ENCODE results near the gene JSRP1. TPM values are rescaled to one million over a fixed set of nuclear protein-coding genes. Genes with fewer than 3 reads are reported as not detected.

The JSRP1 gene
- polyA plus RNA-seq: 1.3 and 1.4 TPM in 2 replicates
- 4.9 TPM in 1 of 2 replicates, not detected in the other for polyA minus RNA-seq

GRCh38 chr19:2255982-2256685 lies at the start of gene JSRP1:
Gene JSRP1, minus strand, starts transcription at chr19:2256417. Its CDS starts 1,103 bp downstream, at chr19:2255314.
- TF ChIP-seq EZH2 (IDR thresholded peaks at IDR 0.05; ENCODE audit: borderline replicate concordance, insufficient read depth, low read length, poor library complexity, severe bottlenecking) (no peak), RAD21 (conservative IDR thresholded peaks at IDR 0.05) (no peak), SMC3 (conservative IDR thresholded peaks at IDR 0.05; ENCODE audit: poor library complexity) (no peak), REST (IDR thresholded peaks at IDR 0.05; ENCODE audit: borderline replicate concordance) (no peak), TAF1 (IDR thresholded peaks at IDR 0.05; ENCODE audit: low read depth) (no peak), CTCF (IDR thresholded peaks at IDR 0.05; ENCODE audit: poor library complexity, severe bottlenecking) (no peak), MXI1 (conservative IDR thresholded peaks at IDR 0.05; ENCODE audit: poor library complexity, severe bottlenecking) (no peak), EP300 (conservative IDR thresholded peaks at IDR 0.05; ENCODE audit: poor library complexity, severe bottlenecking) (no peak), POLR2AphosphoS5 (IDR thresholded peaks at IDR 0.05) (no peak)
- Histone ChIP-seq H3K79me2 (replicated peaks; ENCODE audit: insufficient read depth, low read length) (no peaks in the 10 kb centered on the region), H3K9me2 (ENCODE audit: insufficient read depth, low read length) (no peaks in the 10 kb centered on the region), H3K9ac (ENCODE audit: low read length) (no peak within 1 kb of the TSS), H3K4me3 (ENCODE audit: low read length) (no peak within 1 kb of the TSS), H3K4me2 (ENCODE audit: low read length) (no peak within 1 kb of the TSS), H3K27ac (ENCODE audit: low read length) (no peak within 1 kb of the TSS), H2AFZ (ENCODE audit: low read depth, low read length) (no peak within 1 kb of the TSS), H3F3A (ENCODE audit: insufficient read depth, low read length, poor library complexity, severe bottlenecking) (no peaks in the 10 kb centered on the region), H4K20me1 (ENCODE audit: insufficient read depth) (no peaks in the 10 kb centered on the region), H3K36me3 (ENCODE audit: insufficient read depth, low read length) (no peaks in the 10 kb centered on the region), H3K27me3 (ENCODE audit: insufficient read depth, low read depth, low read length) (peaks cover 14% of the 10 kb centered on the region), H3K9me3 (ENCODE audit: low read length) (no peaks in the 10 kb centered on the region)

- Histone ChIP-seq H3K36me3 (ENCODE audit: insufficient read depth, low read length) (no peaks in the 10 kb centered on the region), H3K9me2 (ENCODE audit: insufficient read depth, low read length) (no peaks in the 10 kb centered on the region), H2AFZ (ENCODE audit: low read depth, low read length) (no peak overlapping the region), H3K27me3 (ENCODE audit: insufficient read depth, low read depth, low read length) (peaks cover 15% of the 10 kb centered on the region), H3K4me3 (ENCODE audit: low read length) (no peak overlapping the region), H3K9me3 (ENCODE audit: low read length) (no peaks in the 10 kb centered on the region), H3K4me2 (ENCODE audit: low read length) (no peak overlapping the region), H3K27ac (ENCODE audit: low read length) (no peak overlapping the region), H3F3A (ENCODE audit: insufficient read depth, low read length, poor library complexity, severe bottlenecking) (no peaks in the 10 kb centered on the region), H3K9ac (ENCODE audit: low read length) (no peak overlapping the region), H3K79me2 (replicated peaks; ENCODE audit: insufficient read depth, low read length) (no peaks in the 10 kb centered on the region), H4K20me1 (ENCODE audit: insufficient read depth) (no peaks in the 10 kb centered on the region)
- TF ChIP-seq POLR2AphosphoS5 (IDR thresholded peaks at IDR 0.05): no peak
- no peak for TF ChIP-seq EP300 (conservative IDR thresholded peaks at IDR 0.05; ENCODE audit: poor library complexity, severe bottlenecking)
- no peak for TF ChIP-seq REST (IDR thresholded peaks at IDR 0.05; ENCODE audit: borderline replicate concordance)
These were observed 49.4 kb upstream of the JSRP1 start for GRCh38 chr19:2305452-2306280.

All from neural cell (in vitro differentiated cells).